Measurements from ENCODE around the gene NEMP1. TPM values are rescaled to one million over a fixed set of nuclear protein-coding genes. Genes with fewer than 3 reads are reported as not detected.

Gene NEMP1
- total RNA-seq, 1 donor = 25.0 TPM

- DNase-seq (ENCODE audit: low read depth) = no peak
- TF ChIP-seq CTCF (IDR thresholded peaks at IDR 0.05; ENCODE audit: insufficient read depth, low read length) = no peak
- H3K4me3 ChIP-seq (ENCODE audit: low read depth, low read length) = no peak overlapping the region
Measured at GRCh38 chr12:57094208-57095160, 15.9 kb upstream of the NEMP1 start.

GRCh38 chr12:57093415-57094207 lies 15.0 kb upstream of the NEMP1 start:
- peak; percentile 85 for DNase-seq (ENCODE audit: low read depth)
- TF ChIP-seq CTCF (IDR thresholded peaks at IDR 0.05; ENCODE audit: insufficient read depth, low read length) = peak; percentile 64
- H3K4me3 ChIP-seq (ENCODE audit: low read depth, low read length) = peak overlapping the region; percentile 14

- no peak for DNase-seq (ENCODE audit: low read depth)
- no peak for TF ChIP-seq CTCF (IDR thresholded peaks at IDR 0.05; ENCODE audit: insufficient read depth, low read length)
- peak overlapping the region; percentile 39 for H3K4me3 ChIP-seq (ENCODE audit: low read depth, low read length)
Measured at GRCh38 chr12:57092876-57093414, 14.4 kb upstream of the NEMP1 start.

GRCh38 chr12:57092529-57092862 lies 13.9 kb upstream of the NEMP1 start:
- DNase-seq (ENCODE audit: low read depth) = no peak
- no peak for TF ChIP-seq CTCF (IDR thresholded peaks at IDR 0.05; ENCODE audit: insufficient read depth, low read length)
- H3K4me3 ChIP-seq (ENCODE audit: low read depth, low read length) = peak overlapping the region; percentile 39

- H3K4me3 ChIP-seq (ENCODE audit: low read depth, low read length) = peak overlapping the region; percentile 95
- no peak for DNase-seq (ENCODE audit: low read depth)
- no peak for TF ChIP-seq CTCF (IDR thresholded peaks at IDR 0.05; ENCODE audit: insufficient read depth, low read length)
Measured at GRCh38 chr12:57091638-57092528, 13.3 kb upstream of the NEMP1 start.

All from fibroblast of the aortic adventitia (primary cell).